Measurements from ENCODE around the gene FAM83C.

The FAM83C gene

DNA sequence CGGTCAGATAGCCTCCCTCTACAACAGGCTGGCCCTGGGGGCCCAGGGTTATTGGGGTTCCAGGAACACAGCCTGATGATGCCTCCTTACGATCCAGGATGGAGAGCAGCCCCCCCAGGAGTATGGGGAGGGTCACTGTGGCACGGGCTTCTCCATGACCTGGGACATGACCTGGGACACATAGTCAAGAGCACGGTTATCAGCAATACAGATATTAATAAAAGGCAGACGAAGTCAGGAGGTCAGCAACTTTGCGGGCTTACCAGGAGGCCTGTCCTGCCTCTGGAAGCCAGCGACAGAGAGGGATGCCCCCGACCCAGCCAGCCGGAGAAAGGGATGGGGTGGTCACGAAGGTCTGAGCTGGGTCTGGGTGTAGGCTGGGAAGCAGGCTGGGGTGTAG lies 15.1 kb downstream of the FAM83C start:
- Histone ChIP-seq H3K4me1 (ENCODE audit: insufficient read depth, poor library complexity, severe bottlenecking) (peaks cover 35% of the 10 kb centered on the region), H3K27ac (ENCODE audit: poor library complexity, severe bottlenecking) (peak overlapping the region; percentile 88), H3K9me3 (ENCODE audit: severe bottlenecking) (no peaks in the 10 kb centered on the region), H3K36me3 (ENCODE audit: low read depth) (peaks cover 61% of the 10 kb centered on the region), H3K27me3 (ENCODE audit: insufficient read depth, poor library complexity, severe bottlenecking) (no peaks in the 10 kb centered on the region), H3K4me3 (ENCODE audit: severe bottlenecking) (peak overlapping the region; percentile 60)
- ATAC-seq (ENCODE audit: low read depth) = peak; percentile 2; the same call in 2 of the 3 replicates
- TF ChIP-seq, protein P1, sequence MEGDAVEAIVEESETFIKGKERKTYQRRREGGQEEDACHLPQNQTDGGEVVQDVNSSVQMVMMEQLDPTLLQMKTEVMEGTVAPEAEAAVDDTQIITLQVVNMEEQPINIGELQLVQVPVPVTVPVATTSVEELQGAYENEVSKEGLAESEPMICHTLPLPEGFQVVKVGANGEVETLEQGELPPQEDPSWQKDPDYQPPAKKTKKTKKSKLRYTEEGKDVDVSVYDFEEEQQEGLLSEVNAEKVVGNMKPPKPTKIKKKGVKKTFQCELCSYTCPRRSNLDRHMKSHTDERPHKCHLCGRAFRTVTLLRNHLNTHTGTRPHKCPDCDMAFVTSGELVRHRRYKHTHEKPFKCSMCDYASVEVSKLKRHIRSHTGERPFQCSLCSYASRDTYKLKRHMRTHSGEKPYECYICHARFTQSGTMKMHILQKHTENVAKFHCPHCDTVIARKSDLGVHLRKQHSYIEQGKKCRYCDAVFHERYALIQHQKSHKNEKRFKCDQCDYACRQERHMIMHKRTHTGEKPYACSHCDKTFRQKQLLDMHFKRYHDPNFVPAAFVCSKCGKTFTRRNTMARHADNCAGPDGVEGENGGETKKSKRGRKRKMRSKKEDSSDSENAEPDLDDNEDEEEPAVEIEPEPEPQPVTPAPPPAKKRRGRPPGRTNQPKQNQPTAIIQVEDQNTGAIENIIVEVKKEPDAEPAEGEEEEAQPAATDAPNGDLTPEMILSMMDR (IDR thresholded peaks at IDR 0.05; ENCODE audit: poor library complexity, severe bottlenecking) = no peak
- DNase-seq (ENCODE audit: low spot score) = peak; percentile 84

DNA sequence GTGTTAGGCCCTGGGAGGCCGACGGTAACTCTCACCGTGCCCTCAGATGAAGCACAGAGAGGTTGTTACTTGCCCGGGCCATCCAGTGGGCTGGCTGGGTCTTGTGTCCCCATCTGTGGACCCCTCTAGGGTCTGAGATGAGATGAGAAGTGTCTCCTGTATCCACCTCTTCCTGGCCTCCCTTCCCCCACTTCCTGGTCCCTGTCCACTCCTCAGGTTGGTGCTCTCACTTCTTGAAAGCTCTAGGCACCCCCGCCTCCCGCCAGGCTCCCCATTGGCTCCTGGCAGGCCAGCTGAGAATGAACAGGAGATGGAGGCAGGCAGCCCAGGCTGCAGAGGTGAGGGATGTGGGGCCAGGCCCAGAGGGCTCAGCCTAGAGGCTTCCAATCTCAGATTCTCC lies 15.8 kb downstream of the FAM83C start:
- Histone ChIP-seq H3K27me3 (ENCODE audit: insufficient read depth, poor library complexity, severe bottlenecking) (no peaks in the 10 kb centered on the region), H3K4me3 (ENCODE audit: severe bottlenecking) (peak overlapping the region; percentile 60), H3K9me3 (ENCODE audit: severe bottlenecking) (no peaks in the 10 kb centered on the region), H3K4me1 (ENCODE audit: insufficient read depth, poor library complexity, severe bottlenecking) (peaks cover 35% of the 10 kb centered on the region), H3K36me3 (ENCODE audit: low read depth) (peaks cover 53% of the 10 kb centered on the region), H3K27ac (ENCODE audit: poor library complexity, severe bottlenecking) (peak overlapping the region; percentile 88)
- ATAC-seq (ENCODE audit: low read depth) = no peak
- peak; percentile 78 for DNase-seq (ENCODE audit: low spot score)
- TF ChIP-seq, protein P1 (IDR thresholded peaks at IDR 0.05; ENCODE audit: poor library complexity, severe bottlenecking) = no peak

DNA sequence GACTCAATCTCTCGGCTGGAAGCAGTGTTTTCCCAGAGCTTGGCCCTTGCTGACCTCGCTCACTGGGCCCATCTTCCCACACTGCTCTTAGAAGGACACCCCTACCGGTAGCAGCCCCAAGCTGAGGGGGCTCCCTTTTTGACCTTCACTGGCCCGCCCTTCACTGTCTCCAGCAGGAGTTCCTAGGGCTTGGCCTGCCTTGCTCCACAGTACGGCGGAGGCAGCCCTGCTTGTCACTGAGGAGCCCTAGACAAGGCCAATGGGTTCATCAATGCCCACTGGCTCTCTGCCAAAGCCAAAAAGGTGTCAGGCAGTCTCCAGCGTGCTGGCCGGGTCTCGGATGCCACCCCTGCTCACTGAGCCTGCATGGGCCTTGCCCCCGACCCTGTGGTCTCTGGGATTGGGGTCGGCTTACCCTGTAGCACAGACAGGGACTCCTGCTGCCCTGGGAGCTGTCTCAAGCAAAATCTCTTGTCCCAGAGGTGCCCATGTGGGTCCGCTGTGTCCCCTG lies 16.4 kb downstream of the FAM83C start:
- no peak overlapping the region for H3K4me3 ChIP-seq (ENCODE audit: severe bottlenecking)
- peak; percentile 85 for DNase-seq (ENCODE audit: low spot score)
- H3K27ac ChIP-seq (ENCODE audit: poor library complexity, severe bottlenecking) = peak overlapping the region; percentile 88
- ATAC-seq (ENCODE audit: low read depth) = no peak
- peaks cover 47% of the 10 kb centered on the region for H3K36me3 ChIP-seq (ENCODE audit: low read depth)
- TF ChIP-seq, protein P1 (IDR thresholded peaks at IDR 0.05; ENCODE audit: poor library complexity, severe bottlenecking) = no peak
- H3K27me3 ChIP-seq (ENCODE audit: insufficient read depth, poor library complexity, severe bottlenecking) = no peaks in the 10 kb centered on the region
- H3K9me3 ChIP-seq (ENCODE audit: severe bottlenecking) = no peaks in the 10 kb centered on the region
- peaks cover 34% of the 10 kb centered on the region for H3K4me1 ChIP-seq (ENCODE audit: insufficient read depth, poor library complexity, severe bottlenecking)

DNA sequence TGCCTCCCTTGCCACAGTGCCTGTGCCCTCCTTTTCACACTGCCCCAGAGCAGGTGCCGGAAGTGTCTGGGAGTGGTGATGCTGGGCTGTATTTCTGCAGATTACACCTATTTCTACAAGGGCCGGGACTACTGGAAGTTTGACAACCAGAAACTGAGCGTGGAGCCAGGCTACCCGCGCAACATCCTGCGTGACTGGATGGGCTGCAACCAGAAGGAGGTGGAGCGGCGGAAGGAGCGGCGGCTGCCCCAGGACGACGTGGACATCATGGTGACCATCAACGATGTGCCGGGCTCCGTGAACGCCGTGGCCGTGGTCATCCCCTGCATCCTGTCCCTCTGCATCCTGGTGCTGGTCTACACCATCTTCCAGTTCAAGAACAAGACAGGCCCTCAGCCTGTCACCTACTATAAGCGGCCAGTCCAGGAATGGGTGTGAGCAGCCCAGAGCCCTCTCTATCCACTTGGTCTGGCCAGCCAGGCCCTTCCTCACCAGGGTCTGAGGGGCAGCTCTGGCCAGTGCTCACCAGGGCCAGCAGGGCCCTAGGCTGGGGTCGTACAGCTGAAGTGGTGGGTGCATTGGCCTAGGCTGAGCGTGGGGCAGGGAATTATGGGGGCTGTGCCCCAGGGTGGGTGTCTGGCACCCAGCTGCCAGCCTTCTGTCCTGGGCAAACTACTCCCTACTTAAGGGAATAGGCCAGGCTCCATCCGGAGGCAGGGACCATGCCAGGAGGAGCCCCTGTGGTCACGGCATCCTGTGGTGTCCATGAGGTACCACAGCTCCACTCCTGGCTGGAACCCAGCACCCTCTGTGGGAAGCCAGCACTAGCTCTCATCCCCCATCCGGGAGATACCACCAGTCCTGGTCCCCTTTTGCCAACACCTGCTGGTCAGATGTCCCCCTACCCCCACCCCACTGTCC lies 17.8 kb downstream of the FAM83C start:
- ATAC-seq (ENCODE audit: low read depth) (no peak), DNase-seq (ENCODE audit: low spot score) (peak; percentile 85)
- Histone ChIP-seq H3K27me3 (ENCODE audit: insufficient read depth, poor library complexity, severe bottlenecking) (no peaks in the 10 kb centered on the region), H3K4me1 (ENCODE audit: insufficient read depth, poor library complexity, severe bottlenecking) (peaks cover 21% of the 10 kb centered on the region), H3K27ac (ENCODE audit: poor library complexity, severe bottlenecking) (no peak overlapping the region), H3K9me3 (ENCODE audit: severe bottlenecking) (no peaks in the 10 kb centered on the region), H3K36me3 (ENCODE audit: low read depth) (peaks cover 34% of the 10 kb centered on the region), H3K4me3 (ENCODE audit: severe bottlenecking) (no peak overlapping the region)
- TF ChIP-seq, protein P1 (IDR thresholded peaks at IDR 0.05; ENCODE audit: poor library complexity, severe bottlenecking) = no peak

All from RWPE2 (cell line).